Retinal pigment epithelial cell (primary cell): ENCODE data around the gene COL4A5.
A peak's percentile ranks its signal among the peaks of the same experiment; 100 is the strongest.

ENCODE experiments used
- DNase-seq: peaks from one replicate; pipeline ENCODE4 v3.0.0-alpha.2; 2010; ENCODE audit warnings: low read depth
- H3K4me3 ChIP-seq: 2 replicates; pipeline ENCODE4 v1.5.1; 2011; ENCODE audit warnings: mild to moderate bottlenecking, low read length, control low read depth, moderate library complexity
- TF ChIP-seq, protein P1 (sequence below): conservative IDR thresholded peaks from 2 replicates; pipeline ENCODE4 v1.5.1; 2011; ENCODE audit warnings: low read depth, low read length, control low read depth, inconsistent platforms

Gene COL4A5

DNA sequence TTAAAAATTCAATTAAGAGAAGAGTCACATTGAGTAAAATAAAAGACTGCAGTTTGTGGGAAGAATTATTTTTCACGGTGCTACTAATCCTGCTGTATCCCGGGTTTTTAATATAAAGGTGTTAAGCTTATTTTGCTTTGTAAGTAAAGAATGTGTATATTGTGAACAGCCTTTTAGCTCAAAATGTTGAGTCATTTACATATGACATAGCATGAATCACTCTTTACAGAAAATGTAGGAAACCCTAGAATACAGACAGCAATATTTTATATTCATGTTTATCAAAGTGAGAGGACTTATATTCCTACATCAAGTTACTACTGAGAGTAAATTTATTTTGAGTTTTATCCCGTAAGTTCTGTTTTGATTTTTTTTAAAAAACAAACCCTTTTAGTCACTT, 257.1 kb downstream of the COL4A5 start:
- no peak for DNase-seq
- TF ChIP-seq, protein P1, sequence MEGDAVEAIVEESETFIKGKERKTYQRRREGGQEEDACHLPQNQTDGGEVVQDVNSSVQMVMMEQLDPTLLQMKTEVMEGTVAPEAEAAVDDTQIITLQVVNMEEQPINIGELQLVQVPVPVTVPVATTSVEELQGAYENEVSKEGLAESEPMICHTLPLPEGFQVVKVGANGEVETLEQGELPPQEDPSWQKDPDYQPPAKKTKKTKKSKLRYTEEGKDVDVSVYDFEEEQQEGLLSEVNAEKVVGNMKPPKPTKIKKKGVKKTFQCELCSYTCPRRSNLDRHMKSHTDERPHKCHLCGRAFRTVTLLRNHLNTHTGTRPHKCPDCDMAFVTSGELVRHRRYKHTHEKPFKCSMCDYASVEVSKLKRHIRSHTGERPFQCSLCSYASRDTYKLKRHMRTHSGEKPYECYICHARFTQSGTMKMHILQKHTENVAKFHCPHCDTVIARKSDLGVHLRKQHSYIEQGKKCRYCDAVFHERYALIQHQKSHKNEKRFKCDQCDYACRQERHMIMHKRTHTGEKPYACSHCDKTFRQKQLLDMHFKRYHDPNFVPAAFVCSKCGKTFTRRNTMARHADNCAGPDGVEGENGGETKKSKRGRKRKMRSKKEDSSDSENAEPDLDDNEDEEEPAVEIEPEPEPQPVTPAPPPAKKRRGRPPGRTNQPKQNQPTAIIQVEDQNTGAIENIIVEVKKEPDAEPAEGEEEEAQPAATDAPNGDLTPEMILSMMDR = no peak
- no peak overlapping the region for H3K4me3 ChIP-seq

DNA sequence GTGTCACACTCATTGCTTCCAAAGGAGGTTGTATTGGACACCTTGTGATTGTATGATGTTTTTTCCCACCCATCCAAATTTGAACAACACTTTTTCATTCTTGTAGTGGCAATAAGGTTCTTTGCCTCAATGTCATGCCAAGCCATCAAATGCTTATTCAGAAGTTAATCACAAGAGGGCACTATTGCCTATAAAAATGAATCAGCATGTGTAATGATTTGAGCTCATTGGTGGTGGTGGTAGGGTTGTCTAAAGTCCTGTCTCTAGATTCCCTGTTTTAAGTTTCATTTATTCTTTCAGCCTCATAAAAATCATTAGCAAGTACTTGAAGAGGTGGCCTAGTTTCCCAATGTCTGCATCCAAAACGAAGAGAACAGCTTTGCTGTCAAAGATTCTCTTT, 259.7 kb downstream of the COL4A5 start:
- no peak for DNase-seq
- no peak overlapping the region for H3K4me3 ChIP-seq
- TF ChIP-seq, protein P1 = peak; percentile 45

DNA sequence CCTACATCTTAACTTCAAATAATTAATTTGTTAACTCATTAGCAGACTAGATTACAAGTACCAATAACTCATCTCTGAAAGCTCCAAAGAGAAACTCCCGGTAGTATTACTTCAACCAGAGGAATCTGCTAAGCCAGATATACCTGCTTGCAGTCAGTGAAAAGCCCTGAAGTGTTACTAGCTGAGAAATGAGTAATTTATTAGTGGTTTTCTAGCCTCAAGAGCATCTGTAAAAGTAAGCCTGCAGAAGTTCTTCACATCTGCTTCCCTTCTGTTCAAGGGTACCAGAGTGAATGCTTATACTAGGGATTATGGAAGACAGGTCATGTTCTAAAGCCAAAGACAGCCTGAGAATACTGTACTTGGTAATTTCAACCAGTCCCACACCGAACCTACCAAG, 262.0 kb downstream of the COL4A5 start:
- TF ChIP-seq, protein P1 = no peak
- H3K4me3 ChIP-seq = no peak overlapping the region
- DNase-seq = no peak

DNA sequence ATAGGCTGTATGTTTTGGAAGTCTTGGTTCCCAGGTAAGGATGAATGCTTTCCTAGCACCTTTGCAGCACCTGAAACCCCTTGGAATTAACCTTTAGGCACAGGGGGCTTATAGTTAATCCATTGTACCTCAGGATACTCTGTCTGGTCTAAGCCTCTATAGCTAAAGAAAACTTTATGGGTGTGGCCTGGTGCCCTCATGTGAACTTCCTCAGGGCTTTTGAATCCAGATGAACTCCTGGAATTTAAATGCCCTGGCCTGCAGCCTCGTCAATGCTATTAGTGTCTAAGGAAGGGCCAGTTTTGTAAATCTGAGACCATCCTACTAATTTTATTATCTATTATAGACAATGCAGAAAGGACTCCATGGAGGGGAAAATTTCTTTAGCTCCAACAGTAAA, 262.9 kb downstream of the COL4A5 start:
- no peak for DNase-seq
- no peak overlapping the region for H3K4me3 ChIP-seq
- TF ChIP-seq, protein P1 = no peak

DNA sequence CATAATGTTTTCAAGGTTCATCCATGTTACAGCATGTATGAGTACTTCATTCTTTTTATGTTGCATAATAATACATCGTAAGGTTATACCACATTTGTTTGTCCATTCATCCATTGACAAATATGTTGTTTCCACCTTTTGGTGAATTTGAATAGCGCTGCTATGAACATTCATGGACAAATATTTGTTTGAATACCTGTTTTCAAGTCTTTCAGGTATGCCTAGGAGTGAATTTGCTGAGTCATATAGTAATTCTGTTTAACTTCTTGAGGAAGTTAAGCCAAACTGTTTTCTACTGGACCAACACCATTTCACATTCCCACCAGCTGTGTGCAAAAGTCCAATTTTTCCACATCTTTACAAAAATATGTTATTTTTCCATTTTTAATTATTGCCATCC, 265.2 kb downstream of the COL4A5 start:
- TF ChIP-seq, protein P1 = no peak
- no peak for DNase-seq
- no peak overlapping the region for H3K4me3 ChIP-seq

DNA sequence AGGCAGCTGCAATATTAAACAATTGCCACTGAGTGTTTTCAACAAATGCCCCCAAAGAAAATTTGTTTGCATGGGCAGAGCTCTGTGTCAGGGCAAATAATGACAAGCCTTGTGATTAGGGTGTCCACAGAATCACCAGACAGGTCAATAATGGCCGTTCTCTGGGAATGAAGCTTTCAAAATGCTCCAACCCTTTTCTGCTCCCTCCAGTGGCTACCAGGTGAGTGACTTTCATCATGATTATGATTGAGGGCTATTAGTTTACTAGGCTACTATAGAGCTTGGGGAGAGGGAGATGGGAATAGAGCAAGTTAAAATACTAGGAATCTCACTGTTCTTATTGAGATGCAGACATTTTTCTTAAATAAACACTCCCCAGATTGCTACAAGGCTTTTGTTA, 273.2 kb downstream of the COL4A5 start:
- no peak for DNase-seq
- TF ChIP-seq, protein P1 = no peak

DNA sequence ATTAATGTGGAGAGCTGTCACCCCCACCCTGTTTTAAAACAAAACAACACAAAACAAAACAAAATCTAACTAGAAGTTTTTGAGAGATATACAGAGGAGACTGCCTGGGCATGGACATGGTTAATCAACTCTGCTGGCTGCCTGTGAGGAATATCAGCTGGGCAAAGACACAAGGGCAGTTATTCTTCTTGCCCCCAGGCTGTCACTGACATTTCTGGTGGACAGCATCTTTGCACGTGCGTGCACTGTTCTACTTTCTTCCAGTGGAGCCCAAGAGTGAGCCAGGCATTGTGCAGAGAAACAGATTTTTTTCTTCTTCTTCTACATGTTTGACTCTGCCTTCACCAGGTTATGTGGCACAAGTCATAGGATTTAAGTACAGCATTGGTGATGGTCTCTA, 282.9 kb downstream of the COL4A5 start:
- H3K4me3 ChIP-seq = no peak overlapping the region
- DNase-seq = no peak
- TF ChIP-seq, protein P1 = no peak

More for the DNA sequence above, 273.2 kb downstream of the COL4A5 start:
- H3K4me3 ChIP-seq = no peak overlapping the region
